ENCODE data around the gene KCNIP1. TPM values are rescaled to one million over a fixed set of nuclear protein-coding genes. Genes with fewer than 3 reads are reported as not detected.

Gene KCNIP1
- total and polyA plus RNA-seq, 10 of the 15 experiments (the other 5 are each of a cell fraction or from before 2014, with no cell fraction given): not detected

DNA sequence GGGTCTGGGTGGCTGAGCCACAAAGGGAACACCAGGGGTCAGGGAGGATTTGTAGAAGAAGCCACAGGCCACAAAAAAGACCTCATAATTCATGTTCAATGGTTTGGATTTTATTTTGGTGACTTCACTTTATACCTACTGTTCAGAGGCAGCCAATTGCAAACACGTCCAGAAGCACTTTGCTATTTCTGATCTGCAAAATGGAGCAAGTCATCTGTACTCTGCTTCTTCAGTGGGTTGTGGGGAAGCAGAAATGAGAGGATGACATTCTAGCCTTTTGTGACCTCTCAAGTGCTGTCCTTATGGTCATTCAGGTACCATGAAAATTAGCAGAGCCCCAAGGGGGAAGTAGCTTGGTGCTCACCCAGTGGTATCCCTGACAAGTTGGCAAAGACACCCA, 2.5 kb upstream of the KCNIP1 start:
- no peak for ATAC-seq
- 0% methylated on average over 1 of the region's 1 CpG for WGBS (ENCODE audit: insufficient coverage, insufficient replicate concordance, low lambda C conversion rate, missing lambda C conversion rate)

DNA sequence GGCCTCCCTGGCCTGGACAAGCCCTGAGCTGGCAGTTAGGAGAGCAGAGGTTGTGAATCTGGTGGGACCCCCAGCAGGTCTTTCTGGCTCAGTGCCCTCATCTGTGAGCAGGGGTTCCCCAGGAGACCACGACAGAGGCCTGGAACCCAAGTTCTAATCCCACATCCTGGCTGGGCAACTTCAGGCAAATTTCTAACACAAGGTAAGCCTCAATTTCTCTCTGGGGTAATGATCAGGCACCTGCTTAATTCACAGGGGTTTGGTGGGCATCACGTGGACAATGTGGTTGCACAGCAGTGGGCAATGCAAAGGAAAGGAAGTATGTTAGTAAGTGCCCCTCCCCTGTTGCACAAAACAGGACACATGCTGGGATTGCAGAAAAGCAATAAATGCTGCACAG, 1.9 kb upstream of the KCNIP1 start:
- BruUV-seq (replicated peaks): no TSS peak
- ATAC-seq (no peak), FAIRE-seq (no peak), DNase-seq (ENCODE audit: low read depth, low spot score) (no peak)
- H3K79me2 ChIP-seq (ENCODE audit: control insufficient read depth, insufficient read depth, low read length): no peaks in the 10 kb centered on the region
- no peak overlapping the region for H3K9ac ChIP-seq (ENCODE audit: control insufficient read depth, insufficient read depth, low read length)
- ChIA-PET CTCF (no interaction called here), POLR2A (no interaction called here), RAD21 (ENCODE audit: unreplicated experiment) (no interaction called here), SMC1A (ENCODE audit: uncharacterized antibody, unreplicated experiment) (no interaction called here)
- intact Hi-C loops (cut with micrococcal nuclease; ENCODE audit: unreplicated experiment) (no loop called here), in situ Hi-C loops (cut with MboI) (no loop called here)
- WGBS (ENCODE audit: insufficient coverage, insufficient replicate concordance, low lambda C conversion rate, missing lambda C conversion rate): 3% methylated on average over 2 of the region's 2 CpGs
- H3K36me3 ChIP-seq (ENCODE audit: control insufficient read depth in 2 of 2, insufficient read depth in 2 of 2, low read length in 1 of 2): no peaks in the 10 kb centered on the region
- H2AFZ ChIP-seq (ENCODE audit: control insufficient read depth, low read depth, low read length): no peak overlapping the region
- H3K4me2 ChIP-seq (ENCODE audit: control insufficient read depth, insufficient read depth): no peak overlapping the region
- H3K4me1 ChIP-seq (ENCODE audit: control insufficient read depth, insufficient read depth, low read length): no peaks in the 10 kb centered on the region
- no peaks in the 10 kb centered on the region for H4K20me1 ChIP-seq (ENCODE audit: control insufficient read depth, insufficient read depth)
- no peak overlapping the region for H3K4me3 ChIP-seq
- peaks cover 9 to 22% of the 10 kb centered on the region in 2 experiments; a peak in 3 of 4 replicates for H3K27me3 ChIP-seq (replicated peaks in 1 of 2; ENCODE audit: control insufficient read depth in 2 of 2, insufficient read depth in 2 of 2, low read length in 1 of 2)
- H3K27ac ChIP-seq (ENCODE audit: control insufficient read depth, insufficient read depth): no peak overlapping the region
- H3K9me3 ChIP-seq (replicated peaks; ENCODE audit: control insufficient read depth, insufficient read depth, low read length): no peaks in the 10 kb centered on the region
- TF ChIP-seq RELA (IDR thresholded peaks at IDR 0.05; ENCODE audit: borderline replicate concordance, partially characterized antibody) (no peak), ESRRA (IDR thresholded peaks at IDR 0.05; ENCODE audit: low read length) (no peak), FOS (IDR thresholded peaks at IDR 0.05; ENCODE audit: borderline replicate concordance, extremely low read depth, insufficient read length) (no peak), RUNX3 (IDR thresholded peaks at IDR 0.05; ENCODE audit: low read length) (no peak), MYC (IDR thresholded peaks at IDR 0.05; ENCODE audit: insufficient read depth, insufficient read length, insufficient replicate concordance, low read length, severe bottlenecking) (no peak), FOXK2 (IDR thresholded peaks at IDR 0.05) (no peak), NR2C2 (IDR thresholded peaks at IDR 0.05; ENCODE audit: borderline replicate concordance, control insufficient read depth, insufficient read length, low read depth) (no peak), MXI1 (IDR thresholded peaks at IDR 0.05; ENCODE audit: low read depth, low read length) (no peak), RCOR1 (conservative IDR thresholded peaks at IDR 0.05; ENCODE audit: low read depth, low read length) (no peak), CEBPB (IDR thresholded peaks at IDR 0.05; ENCODE audit: borderline replicate concordance in 1 of 2, low read depth in 2 of 2, low read length in 2 of 2) (no peak), RB1 (IDR thresholded peaks at IDR 0.05; ENCODE audit: borderline replicate concordance) (no peak)
- TF ChIP-seq, protein P1, sequence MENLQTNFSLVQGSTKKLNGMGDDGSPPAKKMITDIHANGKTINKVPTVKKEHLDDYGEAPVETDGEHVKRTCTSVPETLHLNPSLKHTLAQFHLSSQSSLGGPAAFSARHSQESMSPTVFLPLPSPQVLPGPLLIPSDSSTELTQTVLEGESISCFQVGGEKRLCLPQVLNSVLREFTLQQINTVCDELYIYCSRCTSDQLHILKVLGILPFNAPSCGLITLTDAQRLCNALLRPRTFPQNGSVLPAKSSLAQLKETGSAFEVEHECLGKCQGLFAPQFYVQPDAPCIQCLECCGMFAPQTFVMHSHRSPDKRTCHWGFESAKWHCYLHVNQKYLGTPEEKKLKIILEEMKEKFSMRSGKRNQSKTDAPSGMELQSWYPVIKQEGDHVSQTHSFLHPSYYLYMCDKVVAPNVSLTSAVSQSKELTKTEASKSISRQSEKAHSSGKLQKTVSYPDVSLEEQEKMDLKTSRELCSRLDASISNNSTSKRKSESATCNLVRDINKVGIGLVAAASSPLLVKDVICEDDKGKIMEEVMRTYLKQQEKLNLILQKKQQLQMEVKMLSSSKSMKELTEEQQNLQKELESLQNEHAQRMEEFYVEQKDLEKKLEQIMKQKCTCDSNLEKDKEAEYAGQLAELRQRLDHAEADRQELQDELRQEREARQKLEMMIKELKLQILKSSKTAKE (IDR thresholded peaks at IDR 0.05; ENCODE audit: low read depth, poor library complexity, severe bottlenecking): no peak
- TF ChIP-seq, protein P2, sequence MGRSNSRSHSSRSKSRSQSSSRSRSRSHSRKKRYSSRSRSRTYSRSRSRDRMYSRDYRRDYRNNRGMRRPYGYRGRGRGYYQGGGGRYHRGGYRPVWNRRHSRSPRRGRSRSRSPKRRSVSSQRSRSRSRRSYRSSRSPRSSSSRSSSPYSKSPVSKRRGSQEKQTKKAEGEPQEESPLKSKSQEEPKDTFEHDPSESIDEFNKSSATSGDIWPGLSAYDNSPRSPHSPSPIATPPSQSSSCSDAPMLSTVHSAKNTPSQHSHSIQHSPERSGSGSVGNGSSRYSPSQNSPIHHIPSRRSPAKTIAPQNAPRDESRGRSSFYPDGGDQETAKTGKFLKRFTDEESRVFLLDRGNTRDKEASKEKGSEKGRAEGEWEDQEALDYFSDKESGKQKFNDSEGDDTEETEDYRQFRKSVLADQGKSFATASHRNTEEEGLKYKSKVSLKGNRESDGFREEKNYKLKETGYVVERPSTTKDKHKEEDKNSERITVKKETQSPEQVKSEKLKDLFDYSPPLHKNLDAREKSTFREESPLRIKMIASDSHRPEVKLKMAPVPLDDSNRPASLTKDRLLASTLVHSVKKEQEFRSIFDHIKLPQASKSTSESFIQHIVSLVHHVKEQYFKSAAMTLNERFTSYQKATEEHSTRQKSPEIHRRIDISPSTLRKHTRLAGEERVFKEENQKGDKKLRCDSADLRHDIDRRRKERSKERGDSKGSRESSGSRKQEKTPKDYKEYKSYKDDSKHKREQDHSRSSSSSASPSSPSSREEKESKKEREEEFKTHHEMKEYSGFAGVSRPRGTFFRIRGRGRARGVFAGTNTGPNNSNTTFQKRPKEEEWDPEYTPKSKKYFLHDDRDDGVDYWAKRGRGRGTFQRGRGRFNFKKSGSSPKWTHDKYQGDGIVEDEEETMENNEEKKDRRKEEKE (IDR thresholded peaks at IDR 0.05): no peak

More for the DNA sequence above, 2.5 kb upstream of the KCNIP1 start:
- ChIA-PET SMC1A (ENCODE audit: uncharacterized antibody, unreplicated experiment) (no interaction called here), RAD21 (ENCODE audit: unreplicated experiment) (no interaction called here), CTCF (no interaction called here), POLR2A (no interaction called here)
- no peaks in the 10 kb centered on the region for H4K20me1 ChIP-seq (ENCODE audit: control insufficient read depth, insufficient read depth)
- no peaks in the 10 kb centered on the region for H3K4me1 ChIP-seq (ENCODE audit: control insufficient read depth, insufficient read depth, low read length)
- H3K27me3 ChIP-seq (replicated peaks in 1 of 2; ENCODE audit: control insufficient read depth in 2 of 2, insufficient read depth in 2 of 2, low read length in 1 of 2): peaks cover 6 to 20% of the 10 kb centered on the region in 2 experiments
- no peaks in the 10 kb centered on the region for H3K79me2 ChIP-seq (ENCODE audit: control insufficient read depth, insufficient read depth, low read length)
- no peak overlapping the region for H2AFZ ChIP-seq (ENCODE audit: control insufficient read depth, low read depth, low read length)
- no peaks in the 10 kb centered on the region for H3K36me3 ChIP-seq (ENCODE audit: control insufficient read depth in 2 of 2, insufficient read depth in 2 of 2, low read length in 1 of 2)
- H3K27ac ChIP-seq (ENCODE audit: control insufficient read depth, insufficient read depth): no peak overlapping the region
- intact Hi-C loops (cut with micrococcal nuclease; ENCODE audit: unreplicated experiment) (no loop called here), in situ Hi-C loops (cut with MboI) (no loop called here)
- no TSS peak for BruUV-seq (replicated peaks)
- no peak for DNase-seq (ENCODE audit: low read depth, low spot score)
- no peak overlapping the region for H3K9ac ChIP-seq (ENCODE audit: control insufficient read depth, insufficient read depth, low read length)
- no peaks in the 10 kb centered on the region for H3K9me3 ChIP-seq (replicated peaks; ENCODE audit: control insufficient read depth, insufficient read depth, low read length)
- H3K4me2 ChIP-seq (ENCODE audit: control insufficient read depth, insufficient read depth): no peak overlapping the region
- no peak for FAIRE-seq
- TF ChIP-seq SIN3A (IDR thresholded peaks at IDR 0.05; ENCODE audit: low read depth, low read length): no peak
- no peak overlapping the region for H3K4me3 ChIP-seq

Measured in GM12878 (cell line).